ENCODE data around the gene SCGB2B2. TPM values are rescaled to one million over a fixed set of nuclear protein-coding genes. Genes with fewer than 3 reads are reported as not detected.
"Not testable (repeated sequence)": the region's sequence is repeated elsewhere in the genome, so short reads cannot be mapped to it uniquely, and the experiment has no call there.

Gene SCGB2B2
- total RNA-seq, 1 donor from 2014 or later, result 0.13 TPM

GRCh38 chr19:34675250-34675649, 1.7 kb downstream of the SCGB2B2 start:
- ATAC-seq (ENCODE audit: poor library complexity) (no peak), DNase-seq (no peak)
- intact Hi-C loops (cut with DNase I), result no loop called here

GRCh38 chr19:34673590-34673989, 3.4 kb downstream of the SCGB2B2 start:
- DNase-seq (no peak), ATAC-seq (ENCODE audit: poor library complexity) (no peak)
- intact Hi-C loops (cut with DNase I), result no loop called here

GRCh38 chr19:34671972-34672371, 5.0 kb downstream of the SCGB2B2 start:
- no peak for ATAC-seq (ENCODE audit: poor library complexity)
- no peak for DNase-seq
- intact Hi-C loops (cut with DNase I), result no loop called here

GRCh38 chr19:34669305-34669704, 7.7 kb downstream of the SCGB2B2 start:
- DNase-seq (no peak), ATAC-seq (ENCODE audit: poor library complexity) (no peak)
- intact Hi-C loops (cut with DNase I), result no loop called here

- DNase-seq; ATAC-seq (ENCODE audit: poor library complexity); intact Hi-C loops (cut with DNase I): not testable (repeated sequence)
Measured at GRCh38 chr19:34668690-34669089, 8.3 kb downstream of the SCGB2B2 start.

- intact Hi-C loops (cut with DNase I); ATAC-seq (ENCODE audit: poor library complexity); DNase-seq: not testable (repeated sequence)
Measured at GRCh38 chr19:34668077-34668689, 8.8 kb downstream of the SCGB2B2 start.

- ATAC-seq (ENCODE audit: poor library complexity), result peak; percentile 41
- intact Hi-C loops (cut with DNase I), result no loop called here
Measured at GRCh38 chr19:34667349-34668076, 9.4 kb downstream of the SCGB2B2 start.

GRCh38 chr19:34666958-34667265, 10.0 kb downstream of the SCGB2B2 start:
- ATAC-seq (ENCODE audit: poor library complexity) (no peak), DNase-seq (no peak)
- intact Hi-C loops (cut with DNase I), result no loop called here

More at GRCh38 chr19:34667349-34668076, 9.4 kb downstream of the SCGB2B2 start:
- DNase-seq, result no peak

GRCh38 chr19:34666200-34666957, 10.6 kb downstream of the SCGB2B2 start:
- no peak for ATAC-seq (ENCODE audit: poor library complexity)
- intact Hi-C loops (cut with DNase I), result no loop called here
- no peak for DNase-seq

GRCh38 chr19:34665275-34665674, 11.7 kb downstream of the SCGB2B2 start:
- ATAC-seq (ENCODE audit: poor library complexity); DNase-seq; intact Hi-C loops (cut with DNase I): not testable (repeated sequence)

- intact Hi-C loops (cut with DNase I), result no loop called here
- DNase-seq (no peak), ATAC-seq (ENCODE audit: poor library complexity) (no peak)
Measured at GRCh38 chr19:34664870-34665269, 12.1 kb downstream of the SCGB2B2 start.

- DNase-seq (peak; percentile 64), ATAC-seq (ENCODE audit: poor library complexity) (peak; percentile 57)
- intact Hi-C loops (cut with DNase I), result no loop called here
Measured at GRCh38 chr19:34664168-34664567, 12.8 kb downstream of the SCGB2B2 start.

GRCh38 chr19:34662919-34663318, 14.0 kb downstream of the SCGB2B2 start:
- DNase-seq (no peak), ATAC-seq (ENCODE audit: poor library complexity) (no peak)
- intact Hi-C loops (cut with DNase I), result no loop called here

- DNase-seq, result no peak
- intact Hi-C loops (cut with DNase I), result no loop called here
- peak; percentile 82 for ATAC-seq (ENCODE audit: poor library complexity)
Measured at GRCh38 chr19:34661357-34661756, 15.6 kb downstream of the SCGB2B2 start.

GRCh38 chr19:34655651-34656050, 21.3 kb downstream of the SCGB2B2 start:
- ATAC-seq (ENCODE audit: poor library complexity) (no peak), DNase-seq (no peak)
- intact Hi-C loops (cut with DNase I), result no loop called here

- intact Hi-C loops (cut with DNase I), result no loop called here
- ATAC-seq (ENCODE audit: poor library complexity), result no peak
- no peak for DNase-seq
Measured at GRCh38 chr19:34654796-34655195, 22.2 kb downstream of the SCGB2B2 start.

GRCh38 chr19:34651747-34652146, 25.2 kb downstream of the SCGB2B2 start:
- no peak for ATAC-seq (ENCODE audit: poor library complexity)
- DNase-seq, result no peak
- intact Hi-C loops (cut with DNase I), result no loop called here

- intact Hi-C loops (cut with DNase I), result no loop called here
- no peak for DNase-seq
- no peak for ATAC-seq (ENCODE audit: poor library complexity)
Measured at GRCh38 chr19:34649886-34650543, 26.9 kb downstream of the SCGB2B2 start.

- ATAC-seq (ENCODE audit: poor library complexity) (peak; percentile 25), DNase-seq (no peak)
- intact Hi-C loops (cut with DNase I), result no loop called here
Measured at GRCh38 chr19:34645551-34645950, 31.4 kb downstream of the SCGB2B2 start.
